HG03064 (cell line): ENCODE measurements around the gene TNS4.

Experiments used
- ATAC-seq: cut with Tn5 transposase; IDR thresholded peaks from one replicate; pipeline ENCODE4 v1.9.1; 2021; ENCODE audit warnings: low read depth; ENCODE audit not compliant: unreplicated experiment

Gene TNS4

GRCh38 chr17:40458851-40459482, 42.5 kb downstream of the TNS4 start:
- ATAC-seq: no peak

GRCh38 chr17:40457964-40458791, 43.2 kb downstream of the TNS4 start:
- ATAC-seq: no peak

GRCh38 chr17:40457369-40457768, 44.1 kb downstream of the TNS4 start:
- no peak for ATAC-seq

GRCh38 chr17:40456396-40456951, 44.9 kb downstream of the TNS4 start:
- no peak for ATAC-seq

GRCh38 chr17:40454613-40454995, 46.8 kb downstream of the TNS4 start:
- ATAC-seq: no peak

- ATAC-seq: no peak
These were observed 47.4 kb downstream of the TNS4 start for GRCh38 chr17:40453881-40454612.

- no peak for ATAC-seq
These were observed 48.5 kb downstream of the TNS4 start for GRCh38 chr17:40452921-40453378.

- no peak for ATAC-seq
These were observed 49.1 kb downstream of the TNS4 start for GRCh38 chr17:40452216-40452787.

- no peak for ATAC-seq
These were observed 50.0 kb downstream of the TNS4 start for GRCh38 chr17:40451420-40451819.

- no peak for ATAC-seq
These were observed 51.2 kb downstream of the TNS4 start for GRCh38 chr17:40450175-40450574.

- ATAC-seq: no peak
These were observed 52.7 kb downstream of the TNS4 start for GRCh38 chr17:40448639-40449261.

- no peak for ATAC-seq
These were observed 53.2 kb downstream of the TNS4 start for GRCh38 chr17:40448213-40448638.

- ATAC-seq: no peak
These were observed 53.6 kb downstream of the TNS4 start for GRCh38 chr17:40447806-40448205.

- ATAC-seq: no peak
These were observed 54.2 kb downstream of the TNS4 start for GRCh38 chr17:40447148-40447644.

- ATAC-seq: no peak
These were observed 55.5 kb downstream of the TNS4 start for GRCh38 chr17:40445751-40446468.

GRCh38 chr17:40443988-40444899, 57.2 kb downstream of the TNS4 start:
- ATAC-seq: no peak

- no peak for ATAC-seq
These were observed 58.0 kb downstream of the TNS4 start, which contains the start of gene IGFBP4 for GRCh38 chr17:40443196-40443987. Gene IGFBP4, plus strand, starts transcription at chr17:40443450. Its CDS starts 286 bp downstream, at chr17:40443736.
